H1 (cell line): ENCODE results near the gene NRDE2. TPM values are rescaled to one million over a fixed set of nuclear protein-coding genes. Genes with fewer than 3 reads are reported as not detected.

Experiments used
- CTCF ChIA-PET: fragments of 300-600 bp; sonication (Branson Sonifier 250); formaldehyde crosslinking; loops from one replicate; lab custom pipeline; 2021; ENCODE audit not compliant: partially characterized antibody; lab: Charles Lee
- POLR2A ChIA-PET: fragments of 300-600 bp; sonication (Branson Sonifier 250); formaldehyde crosslinking; loops from one replicate; lab custom pipeline; 2021; ENCODE audit warnings: inconsistent platforms; ENCODE audit not compliant: partially characterized antibody; lab: Charles Lee
- DNase-seq, 2 experiments: peaks; one replicate each; pipeline versions ENCODE4 v3.0.0 to v3.0.0-alpha.2; 2010 to 2022; ENCODE audit warnings: low spot score in 2 of 2, low read depth in 1 of 2, mixed read lengths in 1 of 2
- FAIRE-seq: peaks from 2 replicates; lab custom pipeline; 2011; peaks lifted over from hg19 to GRCh38; lab: Jason Lieb, UNC
- H2AFZ ChIP-seq: 2 replicates; pipeline ENCODE4 v1.8.1; 2012; ENCODE audit warnings: low read length, inconsistent platforms
- H2AK5ac ChIP-seq: 2 replicates; pipeline ENCODE4 v1.6.1; 2013; ENCODE audit warnings: low read depth, low read length
- H2BK120ac ChIP-seq: replicated peaks from 2 replicates; pipeline ENCODE3; 2013; ENCODE audit warnings: low read depth, low read length, inconsistent platforms
- H2BK12ac ChIP-seq: 2 replicates; pipeline ENCODE4 v1.6.1; 2013; ENCODE audit warnings: low read depth, low read length
- H2BK15ac ChIP-seq: 2 replicates; pipeline ENCODE4 v1.6.1; 2013; ENCODE audit warnings: low read length
- H2BK20ac ChIP-seq: 2 replicates; pipeline ENCODE4 v1.6.1; 2013; ENCODE audit warnings: low read length
- H2BK5ac ChIP-seq: 2 replicates; pipeline ENCODE4 v1.6.1; 2013; ENCODE audit warnings: low read depth, low read length
- H3K14ac ChIP-seq: 2 replicates; pipeline ENCODE4 v1.6.1; 2013; ENCODE audit warnings: inconsistent platforms; ENCODE audit not compliant: insufficient read length
- H3K18ac ChIP-seq: 2 replicates; pipeline ENCODE4 v1.6.1; 2013; ENCODE audit warnings: low read length; ENCODE audit errors: extremely low read depth
- H3K23ac ChIP-seq: 2 replicates; pipeline ENCODE4 v1.6.1; 2013; ENCODE audit warnings: inconsistent platforms; ENCODE audit not compliant: insufficient read length
- H3K23me2 ChIP-seq: 2 replicates; pipeline ENCODE4 v1.6.1; 2013; ENCODE audit warnings: low read depth, low read length
- H3K27ac ChIP-seq: 2 replicates; pipeline ENCODE4 v1.6.1; 2011; ENCODE audit warnings: low read depth, low read length, inconsistent platforms
- H3K27me3 ChIP-seq, 4 experiments: replicated peaks in 1 of 4; 1 replicate in 1 of 4; 2 replicates in 3 of 4; pipeline versions ENCODE4 v1.6.1 to v1.8.1; 2011 to 2013; ENCODE audit warnings: low read length in 3 of 4, mild to moderate bottlenecking in 3 of 4, inconsistent platforms in 2 of 4, mixed read lengths in 2 of 4, moderate library complexity in 1 of 4; ENCODE audit not compliant: control insufficient read depth in 3 of 4, insufficient read depth in 3 of 4; ENCODE audit errors: extremely low read depth in 1 of 4
- H3K36me3 ChIP-seq, 4 experiments: 2 replicates each; pipeline versions ENCODE4 v1.6.1 to v1.8.1; 2011 to 2013; ENCODE audit warnings: mild to moderate bottlenecking in 4 of 4, low read length in 3 of 4, moderate library complexity in 2 of 4, control low read depth in 1 of 4, inconsistent platforms in 1 of 4; ENCODE audit not compliant: insufficient read depth in 4 of 4, control insufficient read depth in 2 of 4
- H3K4ac ChIP-seq: replicated peaks from 2 replicates; pipeline ENCODE3; 2013; ENCODE audit warnings: low read length, low read depth, mixed read lengths, inconsistent platforms; ENCODE audit not compliant: insufficient read length
- H3K4me1 ChIP-seq, 4 experiments: replicated peaks in 1 of 4; 1 replicate in 1 of 4; 2 replicates in 3 of 4; pipeline versions ENCODE4 v1.6.1 to v1.8.1; 2011 to 2013; ENCODE audit warnings: low read length in 3 of 4, inconsistent platforms in 2 of 4, mixed read lengths in 1 of 4; ENCODE audit not compliant: insufficient read depth in 4 of 4, control insufficient read depth in 3 of 4
- H3K4me2 ChIP-seq, 2 experiments: 2 replicates each; pipeline versions ENCODE4 v1.6.1 to v1.8.1; 2011 to 2013; ENCODE audit warnings: low read depth in 2 of 2, low read length in 2 of 2, control low read depth in 1 of 2, inconsistent platforms in 1 of 2, mild to moderate bottlenecking in 1 of 2; ENCODE audit not compliant: insufficient read depth in 1 of 2
- H3K4me3 ChIP-seq, 4 experiments: fragments of 200-600, 300-600 bp in 1 of 4; sonication (generic), shearing (Covaris generic), sonication (Bioruptor Twin) in 1 of 4; 2 replicates each; pipeline versions ENCODE4 v1.5.1 to v1.8.1; 2011 to 2016; ENCODE audit warnings: low read length in 4 of 4, low read depth in 3 of 4, control low read depth in 2 of 4, inconsistent platforms in 2 of 4, mild to moderate bottlenecking in 2 of 4, mixed read lengths in 1 of 4, moderate library complexity in 1 of 4; ENCODE audit not compliant: insufficient read depth in 2 of 4; ENCODE audit errors: extremely low read depth in 1 of 4
- H3K56ac ChIP-seq: replicated peaks from 2 replicates; pipeline ENCODE3; 2013; ENCODE audit warnings: low read depth, mild to moderate bottlenecking, mixed read lengths, low read length, inconsistent platforms; ENCODE audit not compliant: insufficient read length
- H3K79me1 ChIP-seq: 2 replicates; pipeline ENCODE4 v1.6.1; 2013; ENCODE audit warnings: low read depth, low read length, control low read depth
- H3K79me2 ChIP-seq, 2 experiments: 2 replicates each; pipeline versions ENCODE4 v1.6.1 to v1.8.1; 2012 to 2013; ENCODE audit warnings: low read length in 2 of 2, mild to moderate bottlenecking in 2 of 2, inconsistent platforms in 1 of 2; ENCODE audit not compliant: insufficient read depth in 2 of 2, control insufficient read depth in 1 of 2
- H3K9ac ChIP-seq, 4 experiments: replicated peaks in 1 of 4; 1 replicate in 1 of 4; 2 replicates in 3 of 4; pipeline versions ENCODE4 v1.6.1 to v1.8.1; 2011 to 2013; ENCODE audit warnings: low read depth in 3 of 4, low read length in 3 of 4, control low read depth in 2 of 4, mild to moderate bottlenecking in 2 of 4, moderate library complexity in 2 of 4, inconsistent platforms in 1 of 4; ENCODE audit errors: extremely low read depth in 1 of 4
- H3K9me3 ChIP-seq, 2 experiments: 2 replicates each; pipeline versions ENCODE4 v1.6.1 to v1.8.1; 2012 to 2013; ENCODE audit warnings: mild to moderate bottlenecking in 2 of 2, moderate library complexity in 2 of 2, control low read depth in 1 of 2, inconsistent platforms in 1 of 2, low read depth in 1 of 2, low read length in 1 of 2, mixed read lengths in 1 of 2; ENCODE audit not compliant: insufficient read depth in 2 of 2
- H4K20me1 ChIP-seq, 2 experiments: replicated peaks in 1 of 2; 2 replicates each; pipeline versions ENCODE3 to v1.8.1; 2011 to 2013; ENCODE audit warnings: inconsistent platforms in 2 of 2, low read length in 2 of 2, mild to moderate bottlenecking in 1 of 2; ENCODE audit not compliant: insufficient read depth in 2 of 2, control insufficient read depth in 1 of 2
- H4K5ac ChIP-seq: 2 replicates; pipeline ENCODE4 v1.6.1; 2013; ENCODE audit warnings: low read length, low read depth, mixed read lengths, inconsistent platforms; ENCODE audit not compliant: insufficient read length
- H4K8ac ChIP-seq: 2 replicates; pipeline ENCODE4 v1.8.0; 2013; ENCODE audit warnings: mild to moderate bottlenecking, moderate library complexity, low read length, inconsistent platforms; ENCODE audit not compliant: insufficient read depth; ENCODE audit errors: extremely low read depth
- H4K91ac ChIP-seq: replicated peaks from 2 replicates; pipeline ENCODE3; 2013; ENCODE audit warnings: low read length, mixed read lengths, inconsistent platforms; ENCODE audit not compliant: insufficient read length
- CBX5 ChIP-seq: fragments of 300-800, 300-1000 bp; sonication (generic); IDR thresholded peaks from 2 replicates; pipeline ENCODE4 v1.7.1; 2016; ENCODE audit warnings: antibody characterized with exemption, low read length, low read depth
- CHD1 ChIP-seq: IDR thresholded peaks from 2 replicates; pipeline ENCODE4 v1.6.1; 2012; ENCODE audit warnings: low read depth, low read length, improper control_type of control experiment
- FOSL1 ChIP-seq: IDR thresholded peaks from 2 replicates; pipeline ENCODE4 v1.6.1; 2011; ENCODE audit warnings: mild to moderate bottlenecking, low read depth, low read length, moderate library complexity; ENCODE audit not compliant: insufficient read depth
- GABPA ChIP-seq: IDR thresholded peaks from 2 replicates; pipeline ENCODE4 v1.6.1; 2011; ENCODE audit warnings: mild to moderate bottlenecking, low read length, moderate library complexity, borderline replicate concordance; ENCODE audit not compliant: insufficient read depth
- GTF2F1 ChIP-seq: IDR thresholded peaks from 2 replicates; pipeline ENCODE4 v1.6.1; 2012; ENCODE audit warnings: low read depth, low read length, improper control_type of control experiment, borderline replicate concordance
- JUN ChIP-seq: IDR thresholded peaks from 2 replicates; pipeline ENCODE4 v1.6.1; 2011; ENCODE audit warnings: low read depth, mild to moderate bottlenecking, improper control_type of control experiment, low read length
- JUND ChIP-seq: IDR thresholded peaks from 2 replicates; pipeline ENCODE4 v1.6.1; 2011; ENCODE audit warnings: mild to moderate bottlenecking, improper control_type of control experiment, low read length
- KDM1A ChIP-seq: fragments of 200-600, 300-600 bp; sonication (generic); IDR thresholded peaks from 2 replicates; pipeline ENCODE4 v1.7.1; 2016; ENCODE audit warnings: mild to moderate bottlenecking, low read length, borderline replicate concordance
- KDM5A ChIP-seq: fragments of 200-600 bp; IDR thresholded peaks from 2 replicates; pipeline ENCODE4 v1.7.1; 2012; ENCODE audit warnings: mild to moderate bottlenecking, low read length, inconsistent platforms, mixed read lengths
- POLR2A ChIP-seq, 2 experiments: IDR thresholded peaks; 1 replicate in 1 of 2; 2 replicates in 1 of 2; pipeline ENCODE4 v1.6.1; 2011; ENCODE audit warnings: low read depth in 2 of 2, low read length in 2 of 2, mild to moderate bottlenecking in 2 of 2; ENCODE audit errors: control extremely low read depth in 1 of 2
- POLR2AphosphoS5 ChIP-seq: IDR thresholded peaks from 2 replicates; pipeline ENCODE4 v1.6.1; 2011; ENCODE audit warnings: low read depth, low read length
- RXRA ChIP-seq: IDR thresholded peaks from 2 replicates; pipeline ENCODE4 v1.6.1; 2011; ENCODE audit warnings: low read depth, mild to moderate bottlenecking, low read length, moderate library complexity; ENCODE audit not compliant: insufficient read depth
- SP1 ChIP-seq: IDR thresholded peaks from 2 replicates; pipeline ENCODE4 v1.6.1; 2011; ENCODE audit warnings: low read depth, low read length
- TAF7 ChIP-seq: optimal IDR thresholded peaks from 2 replicates; pipeline ENCODE3; 2011; ENCODE audit warnings: low read depth, mild to moderate bottlenecking, inconsistent platforms, low read length, moderate library complexity, borderline replicate concordance
- TBP ChIP-seq: IDR thresholded peaks from 2 replicates; pipeline ENCODE4 v1.6.1; 2011; ENCODE audit warnings: low read depth, low read length, improper control_type of control experiment
- WGBS, 2 experiments: shearing (Covaris generic) in 1 of 2; methylation state at CpG; one replicate each; pipeline versions ENCODE4 v1.1.6 to v1.1.7; 2013 to 2015; ENCODE audit warnings: low lambda C conversion rate in 2 of 2, mixed read lengths in 2 of 2, inconsistent platforms in 1 of 2, low coverage in 1 of 2, missing lambda C conversion rate in 1 of 2; ENCODE audit not compliant: insufficient replicate concordance in 2 of 2, insufficient coverage in 1 of 2, insufficient read length in 1 of 2; ENCODE audit errors: extremely low coverage in 1 of 2, missing lambda C conversion rate in 1 of 2; 5-methylcytosine and 5-hydroxymethylcytosine counted together
- polyA plus RNA-seq, 7 experiments: library from polyadenylated mRNA; depleted of rRNA in 3 of 7; stranded (reverse) in 5 of 7; unstranded in 2 of 7; fragments of >200 nt in 5 of 7; fragments of 200-250 nt in 2 of 7; gene quantifications; 1 replicate in 5 of 7; 2 replicates in 1 of 7; 4 replicates in 1 of 7; pipeline versions ENCODE4 v1.2.1 to v1.2.3, GENCODE V29; 2011 to 2013; ENCODE audit warnings: missing spikeins in 2 of 7, mixed read lengths in 2 of 7
- total RNA-seq: library from RNA; stranded (reverse); fragmentation: NEBNext Ultra II Directional; extraction: Animal tissue kit (Norgen Biotek cat#: 25700); gene quantifications from 2 replicates; pipeline ENCODE4 v1.2.1, GENCODE V29; 2021
- TF ChIP-seq, protein P1 (sequence below): IDR thresholded peaks from 2 replicates; pipeline ENCODE4 v1.6.1; 2012; ENCODE audit warnings: inconsistent platforms

The NRDE2 gene
- total and polyA plus RNA-seq, 2 of the 8 experiments (the other 6 are each of a cell fraction or from before 2014, with no cell fraction given) = 4.9 to 12.1 TPM

DNA sequence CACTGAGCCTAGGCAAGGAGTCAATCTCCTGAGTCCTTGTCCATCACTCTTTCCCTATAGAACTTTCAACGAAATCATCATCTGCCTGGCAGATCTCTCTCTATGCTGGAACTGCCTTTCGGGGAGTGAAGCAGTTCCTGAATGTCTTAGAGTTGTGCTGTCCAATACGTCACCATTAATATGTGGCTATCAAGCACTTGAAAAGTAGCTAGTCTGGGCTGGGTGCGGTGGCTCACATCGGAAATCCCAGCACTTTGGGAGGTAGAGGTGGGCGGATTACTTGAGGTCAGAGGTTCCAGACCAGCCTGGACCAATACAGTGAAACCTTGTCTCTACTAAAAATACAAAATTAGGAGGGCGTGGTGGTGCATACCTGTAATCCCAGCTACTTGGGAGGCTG, 35.1 kb downstream of the NRDE2 start:
- no peak overlapping the region for H2AK5ac ChIP-seq
- peaks cover 0 to 5% of the 10 kb centered on the region in 2 experiments; a peak in 2 of 4 replicates for H3K9me3 ChIP-seq
- ChIA-PET POLR2A (no interaction called here), CTCF (interaction anchor here (1.1 kb wide), 1 partner anchor 13 kb away, joined by 3 read pairs; no protein-coding TSS in a partner anchor)
- no peak overlapping the region for H2BK120ac ChIP-seq
- peaks cover 0 to 23% (median 1%) of the 10 kb centered on the region in 4 experiments; a peak in 4 of 8 replicates for H3K36me3 ChIP-seq
- DNase-seq (no peak), FAIRE-seq (no peak)
- H3K23me2 ChIP-seq = no peaks in the 10 kb centered on the region
- no peak overlapping the region for H3K27ac ChIP-seq
- no peaks in the 10 kb centered on the region for H3K27me3 ChIP-seq
- no peak overlapping the region for H2BK12ac ChIP-seq
- no peak overlapping the region for H2AFZ ChIP-seq
- no peak overlapping the region for H3K4ac ChIP-seq
- H3K4me2 ChIP-seq = no peak overlapping the region
- H4K20me1 ChIP-seq = no peaks in the 10 kb centered on the region
- 89% methylated on average over 7 of the region's 7 CpGs; no CpG with 5 or more reads in 1 of the 2 experiments for WGBS, 2 experiments
- H3K79me1 ChIP-seq = no peaks in the 10 kb centered on the region
- no peak overlapping the region for H2BK15ac ChIP-seq
- no peak overlapping the region for H3K23ac ChIP-seq
- no peak overlapping the region for H4K8ac ChIP-seq
- no peak overlapping the region for H3K4me3 ChIP-seq
- no peak overlapping the region for H3K56ac ChIP-seq
- no peaks in the 10 kb centered on the region for H3K79me2 ChIP-seq
- no peak overlapping the region for H4K5ac ChIP-seq
- no peak overlapping the region for H4K91ac ChIP-seq
- no peak overlapping the region for H3K14ac ChIP-seq
- H3K9ac ChIP-seq = no peak overlapping the region
- H3K4me1 ChIP-seq = no peaks in the 10 kb centered on the region
- no peak overlapping the region for H3K18ac ChIP-seq
- no peak overlapping the region for H2BK20ac ChIP-seq
- no peak overlapping the region for H2BK5ac ChIP-seq
- TF ChIP-seq FOSL1 = no peak
- TF ChIP-seq SP1 = no peak
- TF ChIP-seq RXRA = no peak
- no peak for TF ChIP-seq KDM5A
- TF ChIP-seq, protein P1, sequence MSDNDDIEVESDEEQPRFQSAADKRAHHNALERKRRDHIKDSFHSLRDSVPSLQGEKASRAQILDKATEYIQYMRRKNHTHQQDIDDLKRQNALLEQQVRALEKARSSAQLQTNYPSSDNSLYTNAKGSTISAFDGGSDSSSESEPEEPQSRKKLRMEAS = no peak
- no peak for TF ChIP-seq POLR2A (IDR thresholded peaks at IDR 0.05; ENCODE audit: control extremely low read depth in 1 of 2, low read depth in 2 of 2, low read length in 2 of 2)
- no peak for TF ChIP-seq GABPA
- TF ChIP-seq GTF2F1 = no peak
- TF ChIP-seq KDM1A = no peak
- TF ChIP-seq CHD1 = no peak
- no peak for TF ChIP-seq JUND
- no peak for TF ChIP-seq TBP
- TF ChIP-seq TAF7 = no peak
- TF ChIP-seq CBX5 = no peak
- TF ChIP-seq POLR2AphosphoS5 = no peak
- no peak for TF ChIP-seq JUN
